Heart right ventricle (tissue), 16 donors: Measurements from ENCODE around the gene MVB12A. TPM values are rescaled to one million over a fixed set of nuclear protein-coding genes. Genes with fewer than 3 reads are reported as not detected.

Source experiments
- ATAC-seq, 8 donors: fragments of 200-7000 bp; cut with Tn5 transposase; one replicate each; pipeline ENCODE4 v1.9.1; 2020; ENCODE audit warnings: mild to moderate bottlenecking in 8 of 8, moderate library complexity in 8 of 8, moderate number of reproducible peaks in 1 of 8
- DNase-seq, 2 donors: peaks; one replicate each; pipeline ENCODE4 v3.0.0-alpha.2; 2020
- H3K27ac ChIP-seq, 10 donors: fragments of 200-600 bp; sonication (generic) in 2 of 10; one replicate each; pipeline versions ENCODE4 v1.5.0 to v1.8.0; 2020 to 2022; ENCODE audit warnings: mild to moderate bottlenecking in 3 of 10
- H3K27me3 ChIP-seq, 7 donors: fragments of 200-600 bp; one replicate each; pipeline ENCODE4 v1.8.0; 2021 to 2022; ENCODE audit warnings: mild to moderate bottlenecking in 2 of 7
- H3K36me3 ChIP-seq, 9 donors: fragments of 200-600 bp; sonication (generic) in 1 of 9; one replicate each; pipeline versions ENCODE4 v1.5.0 to v1.8.0; 2020 to 2022; ENCODE audit warnings: mild to moderate bottlenecking in 2 of 9
- H3K4me1 ChIP-seq, 9 donors: fragments of 200-600 bp; sonication (generic) in 1 of 9; one replicate each; pipeline versions ENCODE4 v1.5.0 to v1.8.0; 2020 to 2022; ENCODE audit warnings: mild to moderate bottlenecking in 4 of 9
- H3K4me3 ChIP-seq, 10 donors: fragments of 200-600 bp; sonication (generic) in 2 of 10; one replicate each; pipeline versions ENCODE4 v1.5.0 to v1.8.0; 2020 to 2022; ENCODE audit warnings: mild to moderate bottlenecking in 7 of 10, moderate library complexity in 2 of 10
- H3K9me3 ChIP-seq, 11 donors: fragments of 200-600 bp in 10 of 11; sonication (generic) in 2 of 11; one replicate each; pipeline versions ENCODE4 v1.5.0 to v1.8.0; 2013 to 2022; ENCODE audit warnings: mild to moderate bottlenecking in 2 of 11, control low read depth in 1 of 11, moderate library complexity in 1 of 11
- CTCF ChIP-seq, 9 donors: fragments of 200-600 bp; sonication (generic) in 2 of 9; IDR thresholded peaks; one replicate each; pipeline versions ENCODE4 v1.5.0 to v1.8.0; 2021 to 2022; ENCODE audit warnings: antibody characterized with exemption in 9 of 9, mild to moderate bottlenecking in 5 of 9, moderate library complexity in 1 of 9
- WGBS, 2 donors: extraction: QIAGEN DNeasy Blood & Tissue Kit; methylation state at CpG; one replicate each; pipeline ENCODE4 v1.1.7; 2013; ENCODE audit warnings: inconsistent platforms in 1 of 2; 5-methylcytosine and 5-hydroxymethylcytosine counted together
- intact Hi-C, 10 donors: fragments of 100-400 bp; cut with DNase I; formaldehyde crosslinking; loops; one replicate each; pipeline versions ENCODE4 v1.11.1 to v1.14.2; 2022
- polyA plus RNA-seq, 2 donors: library from polyadenylated mRNA; stranded (reverse); fragments of 200-250 nt; gene quantifications; one replicate each; pipeline ENCODE4 v1.2.3, GENCODE V29; 2013
- total RNA-seq, 10 donors: library from RNA; stranded (reverse); fragmentation: NEBNext Ultra II Directional in 3 of 10; extraction: Animal tissue kit (Norgen Biotek cat#: 25700) in 3 of 10; gene quantifications; one replicate each; pipeline versions ENCODE4 v1.2.1 to v1.2.4, GENCODE V29; 2021 to 2023
- donor health status: Arrhythmogenic right ventricular cardiomyopathy.
- donor health status: ischemic (EF 13 %, LVEDD 7.1; RV severe dilation, severe dysfunction).
- donor health status: healthy with polysubstance abuse.
- donor health status: DM: no; HTN: yes; CAD: no.
- donor health status: DM: no; HTN: no; CAD: no.
- donor health status: ischemic (EF 25% LVEDD 6.9; RV normal size, moderate dysfunction).
- donor health status: ischemic (EF 25% LVEDD 5.7; RV mildly dilated, moderate dysfunction).
- donor health status: healthy.
- donor health status: DM: yes; HTN: yes; CAD: no.
- donor health status: Ischemic cardiomyopathy.
- donor health status: ischemic (EF 35%, LVEDD 5.7; RV mildly dilated, moderate dysfunction).
- donor health status: nonischemic (EF 11% LVEDD 7.7; RV severe dilation, severe dysfunction).
- donor health status: DM: yes; HTN: yes; CAD: no.
- donor health status: PGD.
- donor health status: ischemic (EF 29% LVEDD 5.4; RV normal size, mild dysfunction).
- donor health status: nonischemic (EF 23%, LVEDD 6.1; RV moderate dilation, normal function).

MVB12A gene
- total and polyA plus RNA-seq, 12 donors: 11.7 to 50.0 (median 17.5) TPM

- 31 to 42% methylated on average over 5 of the region's 5 CpGs for WGBS, 2 donors
- ATAC-seq: no peak
- TF ChIP-seq CTCF (IDR thresholded peaks at IDR 0.05): no peak
- Histone ChIP-seq H3K4me1 (peaks cover 0 to 8% (median 7%) of the 10 kb centered on the region in 9 donors), H3K27ac (no peak overlapping the region), H3K36me3 (no peaks in the 10 kb centered on the region), H3K9me3 (no peaks in the 10 kb centered on the region), H3K27me3 (peaks cover 0 to 34% (median 3%) of the 10 kb centered on the region in 7 donors), H3K4me3 (peak overlapping the region in 7 of 10 donors; percentile 33 to 60 (median 49))
- DNase-seq: no peak
- intact Hi-C loops: loop anchor here in 1 of 10 donors (5.0 kb wide), 1 partner anchor 50 kb away; no protein-coding TSS in a partner anchor
Measured at GRCh38 chr19:17447704-17448130, 27.9 kb downstream of the MVB12A start.

- ATAC-seq (peak; percentile 64 to 85 (median 76)), DNase-seq (peak; percentile 42 to 61)
- peak within 1 kb of the TSS in 9 of 10 donors; percentile 33 to 60 (median 49) for H3K4me3 ChIP-seq
- peaks cover 0 to 36% (median 3%) of the 10 kb centered on the region in 7 donors for H3K27me3 ChIP-seq
- H3K9me3 ChIP-seq: no peaks in the 10 kb centered on the region
- H3K4me1 ChIP-seq: peaks cover 0 to 10% (median 7%) of the 10 kb centered on the region in 9 donors
- intact Hi-C loops: loop anchor here in 1 of 10 donors (5.0 kb wide), 1 partner anchor 51 kb away; no protein-coding TSS in a partner anchor
- TF ChIP-seq CTCF (IDR thresholded peaks at IDR 0.05): peak; percentile 21 to 75 (median 63)
- no peaks in the 10 kb centered on the region for H3K36me3 ChIP-seq
- H3K27ac ChIP-seq: no peak within 1 kb of the TSS
- WGBS, 2 donors: 2% methylated on average over 65 to 77 of the region's 81 CpGs
Measured at GRCh38 chr19:17448131-17448967, 28.5 kb downstream of the MVB12A start, which contains the start of gene TMEM221. TMEM221 (minus strand) TSS chr19:17448668; CDS start chr19:17448462, 206 bp downstream.

- Histone ChIP-seq H3K27ac (no peak overlapping the region), H3K4me3 (no peak overlapping the region), H3K27me3 (peaks cover 5 to 57% (median 24%) of the 10 kb centered on the region in 7 donors), H3K36me3 (no peaks in the 10 kb centered on the region), H3K4me1 (peaks cover 0 to 15% (median 7%) of the 10 kb centered on the region in 9 donors), H3K9me3 (no peaks in the 10 kb centered on the region)
- WGBS, 2 donors: 63 to 64% methylated on average over 8 of the region's 8 CpGs
- no peak for TF ChIP-seq CTCF (IDR thresholded peaks at IDR 0.05)
- DNase-seq (no peak), ATAC-seq (no peak)
- intact Hi-C loops: loop anchor here in 7 of 10 donors (5.0 to 10.0 kb wide), 6 partner anchors 122 to 407 kb away; partner anchors contain the start of gene RPL18A (in 3 of the 7)
Measured at GRCh38 chr19:17450264-17451075, 30.6 kb downstream of the MVB12A start.

GRCh38 chr19:17451820-17452219 is 32.0 kb downstream of the MVB12A start:
- Histone ChIP-seq H3K4me1 (peaks cover 0 to 15% (median 7%) of the 10 kb centered on the region in 9 donors), H3K9me3 (no peaks in the 10 kb centered on the region), H3K27ac (no peak overlapping the region), H3K36me3 (no peaks in the 10 kb centered on the region), H3K27me3 (peaks cover 9 to 71% (median 37%) of the 10 kb centered on the region in 7 donors), H3K4me3 (no peak overlapping the region)
- no peak for TF ChIP-seq CTCF (IDR thresholded peaks at IDR 0.05)
- WGBS, 2 donors: 89 to 92% methylated on average over 4 of the region's 4 CpGs
- ATAC-seq (no peak), DNase-seq (no peak)
- intact Hi-C loops: loop anchor here in 7 of 10 donors (5.0 to 10.0 kb wide), 6 partner anchors 120 to 405 kb away; partner anchors contain the start of gene RPL18A (in 3 of the 7)
